AG04449 (cell line): ENCODE results near the gene IFT74.

ENCODE experiments used
- CTCF ChIA-PET: fragments of 350-600 bp; formaldehyde crosslinking; extraction: SDS; loops from one replicate; lab custom pipeline; 2021; ENCODE audit warnings: antibody characterized with exemption; lab: Yijun Ruan, JAX
- POLR2A ChIA-PET: fragments of 400-600, 350-600 bp; formaldehyde crosslinking; extraction: SDS; loops from one replicate; lab custom pipeline; 2020; ENCODE audit warnings: antibody characterized with exemption, inconsistent platforms; lab: Yijun Ruan, JAX
- DNase-seq: peaks from one replicate; pipeline ENCODE4 v3.0.0-alpha.2; 2010; ENCODE audit warnings: low read depth, low spot score
- H3K4me3 ChIP-seq: 2 replicates; pipeline ENCODE4 v1.5.1; 2011; ENCODE audit warnings: low read depth, mild to moderate bottlenecking, control low read depth, low read length
- TF ChIP-seq, protein P1 (sequence below): IDR thresholded peaks from one replicate; pipeline ENCODE4 v1.5.1; 2011; ENCODE audit warnings: mild to moderate bottlenecking, moderate library complexity, low read length, control low read depth, inconsistent platforms; ENCODE audit not compliant: insufficient read depth; ENCODE audit errors: missing control alignments

The IFT74 gene

DNA sequence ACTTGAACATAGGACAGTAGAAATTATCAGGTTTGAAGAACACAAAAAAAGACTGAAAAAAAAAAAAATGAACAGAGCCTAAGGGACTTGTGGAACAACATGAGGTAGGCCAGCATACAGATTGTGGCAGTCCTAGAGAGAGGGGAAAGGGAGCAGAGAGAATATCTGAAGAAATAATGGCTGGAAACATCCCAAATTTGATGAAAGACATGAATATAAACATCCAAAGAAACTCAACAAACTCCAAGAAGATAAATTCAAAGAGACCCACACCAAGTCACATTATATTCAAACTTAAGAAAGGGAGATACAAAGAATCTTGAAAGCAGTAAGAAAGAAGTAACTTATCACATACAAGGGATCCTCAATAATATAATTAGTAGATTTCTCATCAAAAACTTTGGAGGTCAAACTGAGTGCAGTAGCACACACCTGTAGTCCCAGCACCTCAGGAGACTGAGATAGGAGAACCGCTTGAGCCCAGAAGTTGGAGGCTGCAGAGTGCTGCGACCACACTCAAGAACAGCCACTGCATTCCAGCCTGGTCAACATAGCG, 18.3 kb upstream of the IFT74 start:
- ChIA-PET CTCF (no interaction called here), POLR2A (no interaction called here)
- TF ChIP-seq, protein P1, sequence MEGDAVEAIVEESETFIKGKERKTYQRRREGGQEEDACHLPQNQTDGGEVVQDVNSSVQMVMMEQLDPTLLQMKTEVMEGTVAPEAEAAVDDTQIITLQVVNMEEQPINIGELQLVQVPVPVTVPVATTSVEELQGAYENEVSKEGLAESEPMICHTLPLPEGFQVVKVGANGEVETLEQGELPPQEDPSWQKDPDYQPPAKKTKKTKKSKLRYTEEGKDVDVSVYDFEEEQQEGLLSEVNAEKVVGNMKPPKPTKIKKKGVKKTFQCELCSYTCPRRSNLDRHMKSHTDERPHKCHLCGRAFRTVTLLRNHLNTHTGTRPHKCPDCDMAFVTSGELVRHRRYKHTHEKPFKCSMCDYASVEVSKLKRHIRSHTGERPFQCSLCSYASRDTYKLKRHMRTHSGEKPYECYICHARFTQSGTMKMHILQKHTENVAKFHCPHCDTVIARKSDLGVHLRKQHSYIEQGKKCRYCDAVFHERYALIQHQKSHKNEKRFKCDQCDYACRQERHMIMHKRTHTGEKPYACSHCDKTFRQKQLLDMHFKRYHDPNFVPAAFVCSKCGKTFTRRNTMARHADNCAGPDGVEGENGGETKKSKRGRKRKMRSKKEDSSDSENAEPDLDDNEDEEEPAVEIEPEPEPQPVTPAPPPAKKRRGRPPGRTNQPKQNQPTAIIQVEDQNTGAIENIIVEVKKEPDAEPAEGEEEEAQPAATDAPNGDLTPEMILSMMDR = no peak
- H3K4me3 ChIP-seq = no peak overlapping the region
- DNase-seq = no peak

DNA sequence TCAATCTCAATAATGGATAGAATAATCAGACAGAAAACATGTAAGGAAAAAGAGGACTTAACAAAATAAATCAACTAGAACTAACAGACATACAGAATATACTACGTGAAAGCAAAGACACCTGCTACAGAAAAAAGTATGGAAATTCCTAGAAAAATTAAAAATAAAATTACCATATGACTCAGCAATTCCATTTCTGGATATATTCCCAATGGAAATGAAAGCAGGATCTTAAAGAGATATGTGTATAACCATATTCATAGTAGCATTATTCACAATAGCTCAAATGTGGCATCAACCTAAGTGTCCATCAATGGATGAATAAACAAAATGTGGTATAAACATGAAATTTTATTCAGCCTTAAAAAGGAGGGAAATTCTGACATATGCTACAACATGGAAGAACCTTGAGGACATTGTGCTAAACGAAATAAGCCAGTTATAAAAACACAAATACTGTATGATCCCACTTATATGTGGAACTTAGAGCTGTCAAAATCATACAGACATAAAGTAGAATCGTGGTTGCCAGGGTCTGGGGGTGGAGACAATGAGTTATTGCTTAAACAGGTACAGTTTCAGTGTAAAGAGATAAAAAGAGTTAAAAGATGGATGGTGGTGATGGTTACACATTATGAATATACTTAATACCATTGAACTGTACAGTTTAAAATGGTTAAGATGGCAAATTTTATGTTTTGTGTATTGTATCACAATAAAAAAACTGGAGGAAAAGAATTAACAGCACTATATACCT, 16.1 kb upstream of the IFT74 start:
- TF ChIP-seq, protein P1 = no peak
- no peak for DNase-seq
- CTCF ChIA-PET = no interaction called here
- H3K4me3 ChIP-seq = no peak overlapping the region
- POLR2A ChIA-PET = no interaction called here

DNA sequence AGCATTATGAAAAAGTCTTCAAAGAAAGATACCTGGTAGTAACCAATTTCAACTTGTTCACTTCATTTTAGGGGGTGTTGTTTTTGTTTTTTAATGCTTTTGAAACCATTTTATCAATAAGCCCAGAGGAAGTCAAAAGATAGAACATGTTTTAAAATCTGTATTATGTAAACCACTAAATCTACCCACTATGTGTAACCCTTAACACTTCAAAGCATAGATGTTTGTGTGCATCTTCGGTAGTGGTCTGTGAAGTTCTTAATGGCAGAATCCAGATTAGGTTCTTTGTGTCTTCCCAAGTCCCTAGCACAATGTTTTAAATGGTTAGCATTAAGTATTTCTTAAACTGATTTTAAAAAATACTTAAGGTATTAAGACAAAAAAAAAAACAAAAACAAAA, 15.4 kb upstream of the IFT74 start:
- POLR2A ChIA-PET = no interaction called here
- CTCF ChIA-PET = interaction anchor here (0.7 kb wide), 1 partner anchor 13 kb away, joined by 3 read pairs; no protein-coding TSS in a partner anchor
- TF ChIP-seq, protein P1 = no peak
- no peak overlapping the region for H3K4me3 ChIP-seq
- DNase-seq = no peak

DNA sequence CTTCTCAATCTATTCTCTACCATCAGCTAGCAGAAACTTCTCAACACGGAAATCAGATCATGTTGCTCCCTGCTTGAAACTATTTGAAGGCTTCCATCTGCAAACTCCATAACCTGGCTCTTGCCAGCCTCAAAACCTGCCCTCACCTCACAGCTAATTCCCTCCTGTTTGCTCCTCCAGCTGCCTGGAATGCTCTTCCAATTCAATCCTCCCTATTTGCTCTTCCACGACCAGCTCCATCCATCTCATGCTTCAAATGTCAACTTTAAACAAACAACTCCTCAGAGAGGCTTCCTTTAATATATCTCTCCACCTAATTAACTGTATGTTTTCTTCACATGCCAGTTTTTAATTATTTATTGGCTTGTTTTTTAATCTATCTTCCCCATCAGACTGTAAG, 10.6 kb upstream of the IFT74 start:
- TF ChIP-seq, protein P1 = no peak
- H3K4me3 ChIP-seq = peak overlapping the region; percentile 94
- ChIA-PET CTCF (no interaction called here), POLR2A (no interaction called here)
- DNase-seq = no peak

DNA sequence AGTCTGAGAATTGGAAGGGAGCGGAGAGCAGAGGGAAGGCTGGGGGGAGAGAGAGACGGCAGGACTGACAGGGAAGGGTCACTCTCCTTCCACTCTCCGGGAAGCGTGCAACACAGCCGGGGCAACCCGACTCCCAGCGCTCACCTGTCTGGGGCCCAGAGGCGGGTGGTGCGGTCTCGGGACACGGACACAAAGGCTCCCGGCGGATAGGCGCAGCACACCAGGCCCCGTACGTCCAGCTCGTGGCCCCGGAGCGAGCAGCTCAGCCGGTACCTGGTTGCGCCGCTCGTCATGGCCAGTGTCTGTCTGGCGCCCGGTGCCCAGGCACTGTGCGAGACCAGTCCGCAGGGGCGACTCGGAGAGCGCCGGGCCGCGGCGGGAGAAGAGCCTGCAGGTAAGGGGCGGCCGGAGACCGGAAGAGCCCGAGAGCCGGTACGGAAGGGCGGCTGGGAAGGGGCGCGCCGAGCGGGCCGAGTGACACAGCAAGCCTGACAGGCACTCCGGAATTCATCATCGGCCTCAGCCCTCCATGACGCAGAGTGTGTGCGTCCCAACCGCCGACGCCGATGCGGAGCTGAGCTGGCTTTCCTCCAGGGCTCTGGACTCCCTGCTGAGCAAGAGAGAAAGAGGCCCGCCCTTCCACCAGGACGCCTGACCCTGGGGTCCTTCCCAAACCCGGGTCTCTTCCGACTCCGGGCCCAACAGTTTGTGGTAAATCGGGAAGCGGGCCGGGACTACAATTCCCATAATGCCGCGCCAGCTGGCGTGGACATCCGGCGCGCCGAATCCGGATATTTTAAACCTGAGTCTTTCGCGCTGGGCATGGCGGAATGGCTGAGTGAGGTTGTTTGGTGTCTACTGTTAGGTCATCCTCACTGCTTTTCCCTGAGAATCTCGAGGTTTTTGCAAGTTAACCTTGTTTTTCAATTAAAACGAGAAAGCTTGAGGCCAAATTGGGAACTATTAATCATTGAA, 9.2 kb upstream of the IFT74 start, which contains the start of gene PLAA:
PLAA (minus strand) TSS at position 490 of the 975 bp plus-strand sequence; CDS start at position 293, 197 bp downstream.
- TF ChIP-seq, protein P1 = no peak
- POLR2A ChIA-PET = interaction anchor here (0.6 to 1.8 kb wide), 5 partner anchors 9 to 247 kb away, joined by 3 to 11 read pairs (median 3); partner anchors contain the start of genes CAAP1 and IFT74
- CTCF ChIA-PET = no interaction called here

More for the DNA sequence above, 9.2 kb upstream of the IFT74 start, which contains the start of gene PLAA:
- peak; percentile 28 for DNase-seq
- peak within 1 kb of the TSS; percentile 94 for H3K4me3 ChIP-seq
